Liver (tissue), 9 donors: Measurements from ENCODE around the gene BOLL. TPM values are rescaled to one million over a fixed set of nuclear protein-coding genes. Genes with fewer than 3 reads are reported as not detected.
"Not testable (repeated sequence)": the region's sequence is repeated elsewhere in the genome, so short reads cannot be mapped to it uniquely, and the experiment has no call there.

Experiments
- DNase-seq: peaks from one replicate; pipeline ENCODE4 v3.0.0-alpha.2; 2017; ENCODE audit warnings: low spot score
- H3K27ac ChIP-seq, 2 donors: one replicate each; pipeline ENCODE4 v1.7.0; 2013; ENCODE audit warnings: inconsistent platforms in 2 of 2, low read length in 2 of 2, control low read depth in 1 of 2, low read depth in 1 of 2, mild to moderate bottlenecking in 1 of 2
- H3K27me3 ChIP-seq, 4 donors: one replicate each; pipeline versions ENCODE4 v1.6.1 to v1.7.0; 2013; ENCODE audit warnings: low read length in 3 of 4, inconsistent platforms in 1 of 4, mild to moderate bottlenecking in 1 of 4, moderate library complexity in 1 of 4; ENCODE audit not compliant: control insufficient read depth in 4 of 4, insufficient read depth in 4 of 4
- H3K36me3 ChIP-seq, 4 donors: one replicate each; pipeline versions ENCODE4 v1.6.1 to v1.7.0; 2013; ENCODE audit warnings: low read length in 3 of 4, mild to moderate bottlenecking in 3 of 4, low read depth in 1 of 4, moderate library complexity in 1 of 4; ENCODE audit not compliant: control insufficient read depth in 4 of 4, insufficient read depth in 3 of 4
- H3K4me1 ChIP-seq, 4 donors: one replicate each; pipeline versions ENCODE4 v1.6.1 to v1.7.0; 2013; ENCODE audit warnings: low read length in 3 of 4, mild to moderate bottlenecking in 3 of 4, moderate library complexity in 1 of 4; ENCODE audit not compliant: control insufficient read depth in 4 of 4, insufficient read depth in 4 of 4
- H3K4me3 ChIP-seq, 3 donors: one replicate each; pipeline versions ENCODE4 v1.6.1 to v1.7.0; 2013; ENCODE audit warnings: low read length in 3 of 3, control low read depth in 1 of 3, low read depth in 1 of 3, mild to moderate bottlenecking in 1 of 3
- H3K9ac ChIP-seq, 2 donors: one replicate each; pipeline ENCODE4 v1.7.0; 2013; ENCODE audit warnings: low read length in 2 of 2, mild to moderate bottlenecking in 2 of 2, moderate library complexity in 2 of 2, control low read depth in 1 of 2, low read depth in 1 of 2
- H3K9me3 ChIP-seq, 4 donors: one replicate each; pipeline versions ENCODE4 v1.6.1 to v1.7.0; 2013; ENCODE audit warnings: low read length in 3 of 4; ENCODE audit not compliant: control insufficient read depth in 4 of 4
- EGR1 ChIP-seq, 2 donors: IDR thresholded peaks; 2 replicates each; pipeline ENCODE4 v1.6.1; 2016 to 2018; ENCODE audit warnings: antibody characterized with exemption in 2 of 2, low read depth in 2 of 2
- FOXA1 ChIP-seq: IDR thresholded peaks from 2 replicates; pipeline ENCODE4 v1.6.1; 2016; ENCODE audit warnings: antibody characterized with exemption
- FOXA2 ChIP-seq: IDR thresholded peaks from 2 replicates; pipeline ENCODE4 v1.6.1; 2016; ENCODE audit warnings: antibody characterized with exemption
- HNF4A ChIP-seq, 2 donors: conservative IDR thresholded peaks; 2 replicates each; pipeline ENCODE4 v1.6.1; 2016; ENCODE audit warnings: antibody characterized with exemption in 2 of 2, mild to moderate bottlenecking in 2 of 2
- HNF4G ChIP-seq: IDR thresholded peaks from 2 replicates; pipeline ENCODE4 v1.6.1; 2016; ENCODE audit warnings: antibody characterized with exemption
- MAX ChIP-seq: IDR thresholded peaks from 2 replicates; pipeline ENCODE4 v1.6.1; 2016; ENCODE audit warnings: antibody characterized with exemption
- NR2F2 ChIP-seq: IDR thresholded peaks from 2 replicates; pipeline ENCODE4 v1.6.1; 2016; ENCODE audit warnings: antibody characterized with exemption
- RAD21 ChIP-seq, 2 donors: IDR thresholded peaks; 2 replicates each; pipeline ENCODE4 v1.6.1; 2016; ENCODE audit warnings: antibody characterized with exemption in 2 of 2, mild to moderate bottlenecking in 2 of 2
- REST ChIP-seq: IDR thresholded peaks from 2 replicates; pipeline ENCODE4 v1.6.1; 2016; ENCODE audit warnings: antibody characterized with exemption, mild to moderate bottlenecking
- RXRA ChIP-seq, 2 donors: IDR thresholded peaks; 2 replicates each; pipeline ENCODE4 v1.6.1; 2017 to 2018; ENCODE audit warnings: antibody characterized with exemption in 2 of 2, mild to moderate bottlenecking in 1 of 2
- SP1 ChIP-seq: IDR thresholded peaks from 2 replicates; pipeline ENCODE4 v1.6.1; 2018; ENCODE audit warnings: antibody characterized with exemption, mild to moderate bottlenecking
- TAF1 ChIP-seq: conservative IDR thresholded peaks from 2 replicates; pipeline ENCODE4 v1.6.1; 2016; ENCODE audit warnings: antibody characterized with exemption, mild to moderate bottlenecking
- YY1 ChIP-seq: IDR thresholded peaks from 2 replicates; pipeline ENCODE4 v1.6.1; 2016; ENCODE audit warnings: antibody characterized with exemption, mild to moderate bottlenecking
- ZBTB33 ChIP-seq: IDR thresholded peaks from 2 replicates; pipeline ENCODE4 v1.6.1; 2016; ENCODE audit warnings: antibody characterized with exemption
- WGBS: extraction: QIAGEN DNeasy Blood & Tissue Kit; methylation state at CpG from one replicate; pipeline ENCODE4 v1.1.7; 2013; 5-methylcytosine and 5-hydroxymethylcytosine counted together
- polyA plus RNA-seq, 2 donors: library from polyadenylated mRNA; stranded (reverse) in 1 of 2; unstranded in 1 of 2; fragments of 200-250 nt in 1 of 2; fragments of >200 nt in 1 of 2; fragmentation: Nextera tagmentation in 1 of 2; extraction: Ambion mirVana in 1 of 2; gene quantifications; one replicate each; pipeline versions ENCODE4 v1.2.1 to v1.2.3, GENCODE V29; 2013 to 2015
- total RNA-seq, 2 donors: library from RNA; depleted of rRNA; stranded (reverse); fragments of >200 nt; gene quantifications; one replicate each; pipeline ENCODE4 v1.2.3, GENCODE V29; 2014
- TF ChIP-seq, protein P1 (sequence below): IDR thresholded peaks from 2 replicates; pipeline ENCODE4 v1.6.1; 2016; ENCODE audit warnings: antibody characterized with exemption
- TF ChIP-seq, protein P2 (sequence below): fragments of 150-350 bp; IDR thresholded peaks from 2 replicates; pipeline ENCODE4 v1.5.1; 2017; ENCODE audit warnings: improper control_type of control experiment, low read depth, low read length; ENCODE audit not compliant: missing input control
- donor health status: healthy.
- donor health status: healthy.
- donor health status: healthy.
- donor health status: healthy.
- donor health status: healthy.

BOLL gene
- total and polyA plus RNA-seq, 4 donors, result not detected

- TF ChIP-seq ZBTB33 (no peak), HNF4G (no peak), EGR1 (IDR thresholded peaks at IDR 0.05; ENCODE audit: low read depth in 2 of 2) (no peak), FOXA1 (no peak), YY1 (no peak), NR2F2 (no peak), FOXA2 (no peak)
Measured at GRCh38 chr2:197710424-197711042, 74.6 kb downstream of the BOLL start (continued).

- not testable (repeated sequence) for DNase-seq, H3K36me3 ChIP-seq
- WGBS, result 91% methylated on average over 7 of the region's 7 CpGs
Measured at GRCh38 chr2:197709140-197709539, 76.0 kb downstream of the BOLL start.

DNA sequence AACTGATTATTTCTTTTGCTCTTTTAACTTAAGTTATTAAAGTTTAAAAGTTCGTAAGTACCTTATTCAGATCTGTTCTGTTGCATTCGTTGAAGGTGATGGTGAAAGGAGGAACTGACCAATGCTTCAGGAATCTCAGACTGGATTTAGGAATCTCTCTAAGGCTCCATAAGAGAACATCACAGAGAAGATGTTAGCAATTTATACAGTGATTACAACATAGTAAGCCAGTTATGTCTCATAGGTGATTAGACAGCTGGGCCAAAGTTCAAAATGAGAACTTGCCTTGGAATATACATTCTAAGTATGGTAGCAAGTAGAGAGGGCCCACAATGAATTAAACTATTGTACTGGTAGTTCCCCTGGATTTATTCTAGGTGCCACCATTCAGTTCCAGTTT, 76.8 kb downstream of the BOLL start:
- Histone ChIP-seq H3K4me3 (no peak overlapping the region), H3K9me3 (no peaks in the 10 kb centered on the region), H3K4me1 (peaks cover 2 to 34% (median 29%) of the 10 kb centered on the region in 4 donors), H3K36me3 (no peaks in the 10 kb centered on the region), H3K9ac (no peak overlapping the region), H3K27me3 (no peaks in the 10 kb centered on the region), H3K27ac (no peak overlapping the region)
- TF ChIP-seq RAD21 (IDR thresholded peaks at IDR 0.05), result no peak
- TF ChIP-seq REST, result no peak
- TF ChIP-seq SP1, result no peak
- TF ChIP-seq MAX, result no peak
- TF ChIP-seq, protein P1, sequence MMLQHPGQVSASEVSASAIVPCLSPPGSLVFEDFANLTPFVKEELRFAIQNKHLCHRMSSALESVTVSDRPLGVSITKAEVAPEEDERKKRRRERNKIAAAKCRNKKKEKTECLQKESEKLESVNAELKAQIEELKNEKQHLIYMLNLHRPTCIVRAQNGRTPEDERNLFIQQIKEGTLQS, result no peak
- no peak for TF ChIP-seq HNF4A (conservative IDR thresholded peaks at IDR 0.05)
- no peak for TF ChIP-seq HNF4G
- TF ChIP-seq, protein P2, sequence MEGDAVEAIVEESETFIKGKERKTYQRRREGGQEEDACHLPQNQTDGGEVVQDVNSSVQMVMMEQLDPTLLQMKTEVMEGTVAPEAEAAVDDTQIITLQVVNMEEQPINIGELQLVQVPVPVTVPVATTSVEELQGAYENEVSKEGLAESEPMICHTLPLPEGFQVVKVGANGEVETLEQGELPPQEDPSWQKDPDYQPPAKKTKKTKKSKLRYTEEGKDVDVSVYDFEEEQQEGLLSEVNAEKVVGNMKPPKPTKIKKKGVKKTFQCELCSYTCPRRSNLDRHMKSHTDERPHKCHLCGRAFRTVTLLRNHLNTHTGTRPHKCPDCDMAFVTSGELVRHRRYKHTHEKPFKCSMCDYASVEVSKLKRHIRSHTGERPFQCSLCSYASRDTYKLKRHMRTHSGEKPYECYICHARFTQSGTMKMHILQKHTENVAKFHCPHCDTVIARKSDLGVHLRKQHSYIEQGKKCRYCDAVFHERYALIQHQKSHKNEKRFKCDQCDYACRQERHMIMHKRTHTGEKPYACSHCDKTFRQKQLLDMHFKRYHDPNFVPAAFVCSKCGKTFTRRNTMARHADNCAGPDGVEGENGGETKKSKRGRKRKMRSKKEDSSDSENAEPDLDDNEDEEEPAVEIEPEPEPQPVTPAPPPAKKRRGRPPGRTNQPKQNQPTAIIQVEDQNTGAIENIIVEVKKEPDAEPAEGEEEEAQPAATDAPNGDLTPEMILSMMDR, result no peak
- TF ChIP-seq TAF1, result no peak
- no peak for TF ChIP-seq FOXA2
- no peak for TF ChIP-seq NR2F2
- no peak for TF ChIP-seq RXRA (IDR thresholded peaks at IDR 0.05)
- WGBS, result 48% methylated on average over 2 of the region's 2 CpGs
- DNase-seq, result no peak

More at GRCh38 chr2:197709140-197709539, 76.0 kb downstream of the BOLL start:
- not testable (repeated sequence) for H3K9ac ChIP-seq, H3K27me3 ChIP-seq, H3K4me3 ChIP-seq, H3K27ac ChIP-seq, H3K9me3 ChIP-seq
- H3K4me1 ChIP-seq, result peaks cover 2 to 34% (median 29%) of the 10 kb centered on the region in 4 donors
